H7 (cell line): ENCODE results near the gene PDE1C. TPM values are rescaled to one million over a fixed set of nuclear protein-coding genes. Genes with fewer than 3 reads are reported as not detected.

ENCODE experiments used
- DNase-seq: peaks from one replicate; pipeline ENCODE4 v3.0.0; 2012
- H3K27me3 ChIP-seq: 2 replicates; pipeline ENCODE4 v1.6.0; 2011; ENCODE audit warnings: mild to moderate bottlenecking, low read length; ENCODE audit not compliant: control insufficient read depth, insufficient read depth
- H3K36me3 ChIP-seq: replicated peaks from 2 replicates; pipeline ENCODE4 v1.5.1; 2011; ENCODE audit warnings: low read length; ENCODE audit not compliant: control insufficient read depth, insufficient read depth
- H3K4me3 ChIP-seq: 2 replicates; pipeline ENCODE4 v1.5.1; 2011; ENCODE audit warnings: low read depth, mild to moderate bottlenecking, control low read depth, low read length, moderate library complexity; ENCODE audit not compliant: insufficient read depth
- total RNA-seq: library from RNA; depleted of rRNA; stranded (reverse); fragments of >200 nt; shearing (Covaris generic); gene quantifications from 2 replicates; pipeline ENCODE4 v1.2.3, GENCODE V29; 2014

PDE1C gene
- total RNA-seq, 1 experiment from 2014 or later: 0.14 TPM

GRCh38 chr7:31937982-31938381, 132.2 kb downstream of the PDE1C start:
- Histone ChIP-seq H3K27me3 (no peaks in the 10 kb centered on the region), H3K36me3 (no peaks in the 10 kb centered on the region), H3K4me3 (no peak overlapping the region)
- DNase-seq: no peak

DNA sequence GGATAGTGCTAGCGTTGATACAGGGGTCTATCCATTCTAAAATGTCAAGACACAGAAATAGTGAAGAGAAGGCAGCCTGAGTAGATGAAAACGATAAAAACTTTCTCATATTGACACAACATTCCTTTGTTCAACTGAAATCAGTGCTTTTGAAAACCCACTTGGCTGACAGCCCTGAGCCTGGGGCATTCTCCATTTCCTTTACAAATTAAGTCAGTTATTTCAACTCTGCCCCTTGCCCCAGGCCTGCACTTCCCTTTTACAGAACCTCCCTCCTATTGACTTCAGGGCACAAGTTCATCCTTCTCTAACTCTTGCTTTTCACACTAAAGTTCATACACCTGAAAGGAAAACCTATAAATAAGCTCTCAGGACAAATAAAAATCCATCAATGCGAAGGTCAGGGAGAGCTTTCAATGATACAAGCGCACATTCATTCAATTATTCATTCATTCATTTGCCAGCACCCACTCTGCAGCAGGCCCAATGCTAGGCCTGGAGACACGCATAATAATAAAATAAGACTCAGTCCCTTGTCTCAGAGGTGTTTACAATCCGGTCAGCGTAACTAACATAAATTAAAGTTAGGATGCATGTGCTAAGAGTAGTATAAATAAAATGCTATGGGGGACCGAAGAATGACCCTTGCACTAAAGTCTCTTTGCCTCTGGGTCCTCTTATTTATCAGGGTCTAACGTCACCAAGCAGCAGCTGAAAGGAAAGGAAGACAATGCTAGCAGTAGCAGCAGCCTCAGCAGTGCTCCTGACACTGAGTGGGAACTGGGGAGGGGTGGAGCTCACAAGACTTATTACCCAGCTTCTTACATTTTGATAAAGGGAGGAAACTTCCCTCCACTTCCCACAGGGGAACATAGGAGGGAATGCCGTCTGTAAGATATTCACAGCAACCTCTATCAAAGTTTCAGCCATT, 134.8 kb downstream of the PDE1C start:
- no peak overlapping the region for H3K4me3 ChIP-seq
- no peak for DNase-seq
- H3K36me3 ChIP-seq: no peaks in the 10 kb centered on the region
- H3K27me3 ChIP-seq: no peaks in the 10 kb centered on the region

DNA sequence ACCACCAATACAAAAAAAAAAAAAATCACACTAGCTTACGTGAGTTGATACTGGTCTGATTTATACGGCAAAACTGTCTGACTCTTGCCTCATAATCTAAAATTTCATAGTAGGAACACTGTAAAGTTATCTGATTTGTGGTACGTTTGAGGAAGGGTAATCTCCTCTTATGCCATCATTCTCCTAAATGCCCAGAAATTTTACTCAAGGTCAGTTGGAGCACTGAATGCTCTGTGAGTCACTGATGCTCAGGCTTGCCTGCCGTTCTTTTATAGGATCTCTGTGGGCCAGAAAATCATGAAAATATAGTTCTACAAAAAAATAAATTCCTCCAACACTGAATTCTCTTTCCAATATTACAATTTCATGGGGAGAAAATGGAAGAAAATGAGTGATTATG, 135.7 kb downstream of the PDE1C start:
- Histone ChIP-seq H3K36me3 (no peaks in the 10 kb centered on the region), H3K4me3 (no peak overlapping the region), H3K27me3 (no peaks in the 10 kb centered on the region)
- DNase-seq: no peak

- Histone ChIP-seq H3K36me3 (no peaks in the 10 kb centered on the region), H3K4me3 (no peak overlapping the region), H3K27me3 (no peaks in the 10 kb centered on the region)
- no peak for DNase-seq
Measured at GRCh38 chr7:31933481-31933880, 136.7 kb downstream of the PDE1C start.

- Histone ChIP-seq H3K36me3 (no peaks in the 10 kb centered on the region), H3K4me3 (no peak overlapping the region), H3K27me3 (no peaks in the 10 kb centered on the region)
- DNase-seq: no peak
Measured at GRCh38 chr7:31926991-31927584, 143.1 kb downstream of the PDE1C start.

GRCh38 chr7:31925753-31926454, 144.3 kb downstream of the PDE1C start:
- no peak for DNase-seq
- Histone ChIP-seq H3K4me3 (no peak overlapping the region), H3K36me3 (no peaks in the 10 kb centered on the region), H3K27me3 (no peaks in the 10 kb centered on the region)

- Histone ChIP-seq H3K36me3 (no peaks in the 10 kb centered on the region), H3K4me3 (no peak overlapping the region), H3K27me3 (no peaks in the 10 kb centered on the region)
- no peak for DNase-seq
Measured at GRCh38 chr7:31924251-31924650, 146.0 kb downstream of the PDE1C start.

- no peaks in the 10 kb centered on the region for H3K27me3 ChIP-seq
- DNase-seq: no peak
- no peaks in the 10 kb centered on the region for H3K36me3 ChIP-seq
- H3K4me3 ChIP-seq: no peak overlapping the region
Measured at GRCh38 chr7:31922848-31923247, 147.4 kb downstream of the PDE1C start.

GRCh38 chr7:31921047-31921446, 149.2 kb downstream of the PDE1C start:
- H3K36me3 ChIP-seq: no peaks in the 10 kb centered on the region
- no peak for DNase-seq
- H3K27me3 ChIP-seq: no peaks in the 10 kb centered on the region
- H3K4me3 ChIP-seq: no peak overlapping the region

GRCh38 chr7:31919678-31920369, 150.4 kb downstream of the PDE1C start:
- no peak for DNase-seq
- H3K36me3 ChIP-seq: no peaks in the 10 kb centered on the region
- no peaks in the 10 kb centered on the region for H3K27me3 ChIP-seq
- H3K4me3 ChIP-seq: no peak overlapping the region

DNA sequence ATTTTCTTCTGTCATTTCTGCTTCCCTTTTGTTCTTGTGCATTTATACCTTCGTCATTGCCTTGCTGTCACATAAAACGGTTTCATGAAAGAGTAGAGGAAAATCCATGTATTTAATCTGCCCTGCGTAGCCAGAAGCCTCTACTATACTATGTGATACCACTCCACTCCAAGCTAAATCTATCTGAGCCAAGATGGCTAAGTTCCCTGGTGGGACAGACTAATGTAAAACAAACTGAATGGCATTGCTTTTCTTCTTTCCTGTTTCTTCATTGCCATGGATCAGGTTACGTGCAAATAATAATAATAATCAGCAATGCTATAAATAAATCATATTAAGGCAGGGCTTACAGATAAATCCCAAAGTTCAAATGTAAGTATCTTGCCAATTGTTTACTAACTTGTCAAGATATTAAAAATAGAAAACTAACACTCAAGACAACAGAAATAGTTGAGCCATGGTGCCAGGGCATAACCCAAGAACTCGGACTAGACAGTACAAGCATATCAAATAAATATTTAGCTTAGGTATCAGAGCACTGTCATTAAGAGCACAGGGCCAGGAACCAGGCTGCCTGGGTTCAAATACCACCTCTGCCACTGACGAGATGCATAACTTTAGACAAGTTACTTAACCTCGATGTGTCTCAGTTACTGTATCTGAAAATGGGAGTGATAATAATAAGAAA, 151.4 kb downstream of the PDE1C start:
- DNase-seq: no peak
- no peaks in the 10 kb centered on the region for H3K27me3 ChIP-seq

DNA sequence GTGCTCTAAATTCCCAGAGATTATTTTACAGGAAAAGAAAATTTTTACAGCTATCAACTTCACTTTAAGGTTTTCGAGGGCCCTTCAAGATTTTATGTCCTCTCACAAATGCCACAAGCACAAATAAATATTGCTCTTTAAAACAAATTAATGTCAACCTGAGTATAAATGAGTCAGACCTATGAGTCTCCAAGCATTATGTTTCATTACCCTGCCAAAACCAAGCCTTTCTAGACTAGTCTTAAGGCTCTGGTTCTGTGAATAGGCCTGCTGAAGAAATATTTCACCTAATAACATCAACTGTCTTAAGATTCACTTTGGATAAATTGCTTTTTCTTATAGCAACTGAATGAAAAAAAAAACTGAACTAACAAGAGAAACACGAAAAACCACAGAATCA, 153.0 kb downstream of the PDE1C start:
- H3K36me3 ChIP-seq: no peaks in the 10 kb centered on the region
- no peak overlapping the region for H3K4me3 ChIP-seq
- H3K27me3 ChIP-seq: no peaks in the 10 kb centered on the region
- DNase-seq: no peak

More for the DNA sequence above, 151.4 kb downstream of the PDE1C start:
- Histone ChIP-seq H3K36me3 (no peaks in the 10 kb centered on the region), H3K4me3 (no peak overlapping the region)

- DNase-seq: no peak
Measured at GRCh38 chr7:31910191-31910590, 160.0 kb downstream of the PDE1C start.

More at GRCh38 chr7:31910191-31910590, 160.0 kb downstream of the PDE1C start:
- Histone ChIP-seq H3K4me3 (no peak overlapping the region), H3K27me3 (no peaks in the 10 kb centered on the region), H3K36me3 (no peaks in the 10 kb centered on the region)
